ENCODE measurements around the gene U2SURP. TPM values are rescaled to one million over a fixed set of nuclear protein-coding genes. Genes with fewer than 3 reads are reported as not detected.

The U2SURP gene
- total RNA-seq, 4 donors from 2014 or later, result 43.2 to 63.7 (median 43.9) TPM

GRCh38 chr3:142973217-142974009 lies 28.0 kb upstream of the U2SURP start:
- Histone ChIP-seq H3K4me3 (no peak overlapping the region), H3K4me1 (peaks cover 11 to 22% of the 10 kb centered on the region in 2 donors), H3K27ac (peak overlapping the region; percentile 30 to 75 (median 54)), H3K9me3 (no peaks in the 10 kb centered on the region), H3K27me3 (no peaks in the 10 kb centered on the region), H3K36me3 (no peaks in the 10 kb centered on the region)
- intact Hi-C loops (cut with DNase I; ENCODE audit: low total_unique reads) (loop anchor here (2.0 kb wide), 1 partner anchor 13 kb away; no protein-coding TSS in a partner anchor), in situ Hi-C loops (cut with MboI; ENCODE audit: low sequenced_read_pairs in 4 of 4) (no loop called here)
- TF ChIP-seq, protein P1, sequence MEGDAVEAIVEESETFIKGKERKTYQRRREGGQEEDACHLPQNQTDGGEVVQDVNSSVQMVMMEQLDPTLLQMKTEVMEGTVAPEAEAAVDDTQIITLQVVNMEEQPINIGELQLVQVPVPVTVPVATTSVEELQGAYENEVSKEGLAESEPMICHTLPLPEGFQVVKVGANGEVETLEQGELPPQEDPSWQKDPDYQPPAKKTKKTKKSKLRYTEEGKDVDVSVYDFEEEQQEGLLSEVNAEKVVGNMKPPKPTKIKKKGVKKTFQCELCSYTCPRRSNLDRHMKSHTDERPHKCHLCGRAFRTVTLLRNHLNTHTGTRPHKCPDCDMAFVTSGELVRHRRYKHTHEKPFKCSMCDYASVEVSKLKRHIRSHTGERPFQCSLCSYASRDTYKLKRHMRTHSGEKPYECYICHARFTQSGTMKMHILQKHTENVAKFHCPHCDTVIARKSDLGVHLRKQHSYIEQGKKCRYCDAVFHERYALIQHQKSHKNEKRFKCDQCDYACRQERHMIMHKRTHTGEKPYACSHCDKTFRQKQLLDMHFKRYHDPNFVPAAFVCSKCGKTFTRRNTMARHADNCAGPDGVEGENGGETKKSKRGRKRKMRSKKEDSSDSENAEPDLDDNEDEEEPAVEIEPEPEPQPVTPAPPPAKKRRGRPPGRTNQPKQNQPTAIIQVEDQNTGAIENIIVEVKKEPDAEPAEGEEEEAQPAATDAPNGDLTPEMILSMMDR (IDR thresholded peaks at IDR 0.05 in 4 of 5, conservative IDR thresholded peaks at IDR 0.05 in 1 of 5), result no peak
- no peak for TF ChIP-seq POLR2A (IDR thresholded peaks at IDR 0.05)
- DNase-seq (peak; percentile 85 to 94), ATAC-seq (peak; percentile 94 to 95)

DNA sequence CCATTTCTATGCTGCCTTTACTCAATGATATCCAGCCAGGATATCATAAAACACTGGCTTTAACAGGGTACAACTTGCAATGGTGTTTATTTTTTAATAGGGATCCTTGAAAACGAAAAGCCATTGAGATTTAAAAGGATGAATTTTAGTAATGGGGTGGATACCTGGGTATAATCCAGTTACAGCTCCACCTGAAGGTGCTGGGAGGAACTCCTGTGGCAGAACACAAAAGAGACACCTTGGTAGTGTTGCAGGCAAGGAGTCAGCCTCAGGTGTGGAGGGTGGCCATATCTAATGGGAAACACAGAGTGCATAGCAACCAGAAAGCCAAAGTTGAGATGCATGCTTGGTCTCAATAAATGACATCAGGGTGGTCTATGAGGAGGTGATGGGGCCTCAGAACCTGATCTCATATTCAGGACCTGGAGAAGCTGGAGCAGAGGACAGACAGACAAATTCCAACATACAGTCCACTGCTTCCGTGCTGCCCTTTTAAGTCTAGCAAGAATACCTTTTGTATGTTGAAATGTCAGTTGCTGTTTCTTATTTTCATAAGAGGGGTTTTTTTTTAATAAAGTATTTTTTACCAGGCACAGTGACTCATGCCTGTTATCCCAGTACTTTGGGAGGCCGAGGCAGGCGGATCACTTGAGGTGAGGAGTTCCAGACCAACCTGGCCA lies 25.9 kb upstream of the U2SURP start:
- Histone ChIP-seq H3K4me3 (no peak overlapping the region), H3K27ac (no peak overlapping the region), H3K9me3 (no peaks in the 10 kb centered on the region), H3K36me3 (no peaks in the 10 kb centered on the region), H3K27me3 (no peaks in the 10 kb centered on the region), H3K4me1 (peaks cover 11 to 22% of the 10 kb centered on the region in 2 donors)
- ATAC-seq (no peak), DNase-seq (no peak)
- intact Hi-C loops (cut with DNase I; ENCODE audit: low total_unique reads) (no loop called here), in situ Hi-C loops (cut with MboI; ENCODE audit: low sequenced_read_pairs in 4 of 4) (loop anchor here in 1 of 4 donors (25.0 kb wide), 1 partner anchor 388 kb away; the partner anchor contains the start of genes ATR and PLS1)
- TF ChIP-seq POLR2A (IDR thresholded peaks at IDR 0.05), result no peak
- TF ChIP-seq, protein P1 (IDR thresholded peaks at IDR 0.05 in 4 of 5, conservative IDR thresholded peaks at IDR 0.05 in 1 of 5), result no peak

- ATAC-seq (peak; percentile 86 to 87), DNase-seq (peak; percentile 50 to 82)
- Histone ChIP-seq H3K4me1 (peaks cover 11 to 22% of the 10 kb centered on the region in 2 donors), H3K27me3 (no peaks in the 10 kb centered on the region), H3K4me3 (no peak overlapping the region), H3K36me3 (no peaks in the 10 kb centered on the region), H3K27ac (peak overlapping the region; percentile 34 to 72 (median 40)), H3K9me3 (no peaks in the 10 kb centered on the region)
- intact Hi-C loops (cut with DNase I; ENCODE audit: low total_unique reads), result no loop called here
- TF ChIP-seq, protein P1 (IDR thresholded peaks at IDR 0.05 in 4 of 5, conservative IDR thresholded peaks at IDR 0.05 in 1 of 5), result no peak
- TF ChIP-seq POLR2A (IDR thresholded peaks at IDR 0.05), result no peak
- in situ Hi-C loops (cut with MboI; ENCODE audit: low sequenced_read_pairs in 4 of 4), result loop anchor here in 1 of 4 donors (25.0 kb wide), 1 partner anchor 390 kb away; the partner anchor contains the start of genes ATR and PLS1
These were observed 24.6 kb upstream of the U2SURP start for GRCh38 chr3:142976621-142977398.

DNA sequence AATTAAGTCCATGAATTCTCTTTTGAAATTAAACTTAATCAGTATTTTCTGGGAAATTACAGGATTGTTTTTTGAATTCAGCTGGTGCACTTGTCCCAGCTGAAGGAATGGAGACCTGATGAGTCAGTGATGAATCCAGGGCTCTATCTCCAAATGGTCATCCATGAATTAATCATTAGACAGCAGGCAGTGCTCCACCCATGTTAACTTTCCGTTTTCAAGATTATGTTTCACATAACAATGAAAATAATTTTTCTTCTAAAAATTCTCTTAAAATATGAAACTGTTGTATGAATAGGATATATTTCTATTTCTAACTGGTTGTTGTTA lies 24.0 kb upstream of the U2SURP start:
- intact Hi-C loops (cut with DNase I; ENCODE audit: low total_unique reads), result no loop called here

More for the DNA sequence above, 24.0 kb upstream of the U2SURP start:
- Histone ChIP-seq H3K4me3 (no peak overlapping the region), H3K36me3 (no peaks in the 10 kb centered on the region), H3K4me1 (peaks cover 11 to 22% of the 10 kb centered on the region in 2 donors), H3K27me3 (no peaks in the 10 kb centered on the region), H3K27ac (no peak overlapping the region), H3K9me3 (no peaks in the 10 kb centered on the region)
- ATAC-seq (no peak), DNase-seq (no peak)
- in situ Hi-C loops (cut with MboI; ENCODE audit: low sequenced_read_pairs in 4 of 4), result loop anchor here in 1 of 4 donors (25.0 kb wide), 1 partner anchor 390 kb away; the partner anchor contains the start of genes ATR and PLS1
- TF ChIP-seq POLR2A (IDR thresholded peaks at IDR 0.05), result no peak
- TF ChIP-seq, protein P1 (IDR thresholded peaks at IDR 0.05 in 4 of 5, conservative IDR thresholded peaks at IDR 0.05 in 1 of 5), result no peak
